HG02571 (cell line): ENCODE measurements around the gene EHD3.
A peak's percentile ranks its signal among the peaks of the same experiment; 100 is the strongest.
"Not testable (repeated sequence)": the region's sequence is repeated elsewhere in the genome, so short reads cannot be mapped to it uniquely, and the experiment has no call there.

Experiments used
- ATAC-seq: cut with Tn5 transposase; IDR thresholded peaks from one replicate; pipeline ENCODE4 v1.9.1; 2021; ENCODE audit warnings: mild to moderate bottlenecking, moderate library complexity; ENCODE audit not compliant: unreplicated experiment

The EHD3 gene

DNA sequence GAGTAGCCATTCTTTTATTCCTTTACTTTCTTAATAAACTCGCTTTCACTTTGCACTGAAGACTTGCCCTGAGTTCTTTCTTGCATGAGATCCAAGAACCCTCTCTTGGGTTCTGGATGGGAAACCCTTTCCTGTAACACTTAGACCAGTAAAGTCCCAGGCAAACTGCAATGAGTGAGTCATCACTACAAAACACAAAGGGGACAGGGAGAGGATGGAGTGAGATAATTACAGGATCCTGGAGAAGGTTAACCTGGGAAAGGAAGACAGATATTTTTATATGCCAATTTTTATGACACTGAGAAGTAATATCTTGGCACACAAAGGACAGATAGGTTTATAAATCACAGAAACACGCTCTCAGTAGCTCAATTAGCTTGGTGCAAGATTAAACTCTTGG is 48.7 kb downstream of the EHD3 start:
- no peak for ATAC-seq

DNA sequence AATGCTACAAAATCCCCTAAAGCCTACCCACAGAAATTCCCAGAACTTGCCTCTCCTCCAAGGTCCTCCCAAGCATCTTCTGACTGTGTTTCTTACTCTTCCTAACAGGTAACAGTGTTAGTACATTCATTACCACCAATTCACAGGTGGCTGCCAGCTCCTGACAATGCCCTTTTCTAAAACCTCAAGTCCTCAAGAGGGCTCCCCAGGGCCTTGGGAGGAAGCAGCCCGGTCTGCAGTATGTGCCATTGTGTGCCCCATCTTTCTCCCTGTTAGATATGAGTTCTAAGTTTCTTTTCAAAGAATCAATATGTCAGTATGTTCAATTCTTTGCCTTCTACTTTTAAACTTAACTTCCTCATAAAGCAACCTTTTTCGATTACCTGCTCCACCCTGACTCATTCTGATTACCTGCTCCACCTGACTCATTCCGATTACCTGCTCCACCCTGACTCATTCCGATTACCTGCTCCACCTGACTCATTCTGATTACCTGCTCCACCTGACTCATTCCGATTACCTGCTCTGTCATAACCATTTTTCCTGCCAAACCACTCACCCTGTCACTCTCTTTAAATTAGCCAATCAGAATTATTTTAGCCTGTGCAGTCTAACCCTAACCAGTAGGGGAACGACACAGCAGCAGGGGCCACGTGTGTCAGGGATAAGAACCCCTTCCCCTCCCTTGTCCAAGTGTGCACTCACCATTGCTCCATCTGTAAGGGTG is 49.4 kb downstream of the EHD3 start:
- ATAC-seq, result not testable (repeated sequence)

DNA sequence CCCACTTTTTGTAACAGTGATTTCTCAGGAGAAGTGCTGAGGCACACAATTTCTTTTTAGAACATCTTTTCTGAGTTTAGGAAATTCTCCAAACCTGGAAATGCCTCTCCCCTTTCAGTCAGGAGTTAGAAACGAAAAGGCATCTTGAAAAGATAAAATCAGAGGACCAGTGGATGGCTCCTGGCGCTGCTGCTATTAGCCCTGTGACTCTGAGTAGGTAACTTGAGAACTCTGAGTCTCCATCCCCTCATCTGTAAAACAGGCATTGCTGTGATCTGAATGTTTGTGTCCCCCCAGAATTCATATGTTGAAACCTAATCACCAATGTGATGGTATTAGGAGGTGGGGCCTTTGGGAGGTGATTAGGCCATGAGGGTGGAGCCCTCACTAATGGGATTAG is 50.2 kb downstream of the EHD3 start:
- ATAC-seq, result no peak

DNA sequence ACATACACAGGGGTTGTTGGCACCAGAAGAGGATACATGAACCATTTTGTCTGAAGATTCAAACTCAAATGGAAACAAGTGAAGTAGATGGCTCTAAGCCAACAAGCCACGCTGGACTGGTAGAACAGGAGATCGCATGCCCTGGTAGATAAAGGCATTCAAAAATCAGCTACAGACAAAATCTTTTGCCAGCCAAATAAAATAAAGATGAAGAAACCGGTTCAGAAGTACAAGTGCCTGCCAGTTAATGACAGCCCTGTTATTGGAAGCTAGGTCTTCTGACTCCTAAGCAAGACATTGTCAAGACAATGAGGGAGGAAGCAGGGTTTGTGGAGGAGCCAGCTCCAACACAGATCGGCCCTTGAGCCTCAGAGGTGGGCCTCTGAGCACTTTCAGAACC is 52.3 kb downstream of the EHD3 start:
- ATAC-seq, result no peak

DNA sequence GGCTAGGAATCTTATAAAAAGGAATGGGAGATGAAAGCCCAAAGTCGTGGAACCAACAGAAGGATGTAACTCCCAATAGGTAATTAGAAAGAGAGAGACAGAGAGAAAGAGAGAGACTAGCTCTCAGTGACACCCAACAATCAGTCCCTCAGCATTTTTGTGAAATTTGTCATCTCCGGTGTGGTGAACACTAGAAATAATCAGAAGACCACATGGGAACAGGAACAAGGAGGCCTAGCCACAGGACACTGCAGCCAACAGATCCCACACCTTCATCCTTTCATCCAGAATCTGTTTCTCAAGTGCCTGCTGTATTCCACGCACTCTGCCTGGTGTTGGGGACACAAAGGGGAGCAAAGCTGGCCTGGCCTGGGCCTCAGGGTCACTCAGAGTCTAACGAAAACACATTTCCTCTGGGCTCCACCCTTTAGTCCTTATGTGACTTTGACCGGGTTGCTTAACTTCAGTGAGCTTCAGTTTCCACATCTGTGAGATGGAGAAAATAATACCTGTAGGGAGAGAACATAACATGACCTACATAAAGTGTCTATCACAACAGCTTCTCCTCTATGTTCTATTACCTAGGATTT is 53.1 kb downstream of the EHD3 start:
- no peak for ATAC-seq

DNA sequence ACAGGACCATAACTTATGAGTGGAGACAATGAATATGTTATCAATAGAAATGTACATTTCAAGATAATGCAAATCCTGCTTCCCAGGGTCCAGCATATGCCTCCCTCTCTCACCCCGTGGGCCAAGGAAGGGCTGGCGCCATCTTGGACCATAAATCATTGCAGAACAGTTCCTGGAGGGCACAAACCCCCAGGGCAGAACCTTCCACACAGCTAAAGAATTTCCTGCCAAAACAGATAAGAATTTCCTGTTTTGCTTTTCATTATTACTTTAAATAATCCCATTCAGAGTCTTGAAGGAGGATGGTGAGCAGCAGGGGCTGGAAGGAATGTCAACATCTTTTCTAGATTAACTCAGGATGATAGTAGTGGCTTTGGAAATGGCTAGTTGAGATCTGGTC is 53.7 kb downstream of the EHD3 start:
- no peak for ATAC-seq

DNA sequence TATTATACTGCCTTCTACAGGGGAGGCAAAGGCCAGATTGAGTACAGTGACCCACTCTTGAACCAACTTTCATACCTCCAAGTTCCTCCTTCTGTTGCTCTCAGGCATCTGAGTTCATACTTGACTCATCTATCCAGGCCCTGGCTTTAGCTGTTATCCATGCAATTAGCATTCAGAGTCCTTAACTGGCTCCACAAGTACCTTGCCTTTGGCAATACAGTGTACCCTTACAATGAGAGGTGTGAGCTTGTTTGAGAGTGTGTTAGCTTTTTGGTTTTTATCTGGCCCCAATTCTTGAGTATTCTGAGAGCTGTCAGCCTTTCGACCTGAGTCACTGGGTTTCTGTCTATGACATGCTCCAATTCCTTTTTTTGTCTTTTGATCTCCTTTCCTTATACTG is 60.2 kb downstream of the EHD3 start:
- no peak for ATAC-seq

DNA sequence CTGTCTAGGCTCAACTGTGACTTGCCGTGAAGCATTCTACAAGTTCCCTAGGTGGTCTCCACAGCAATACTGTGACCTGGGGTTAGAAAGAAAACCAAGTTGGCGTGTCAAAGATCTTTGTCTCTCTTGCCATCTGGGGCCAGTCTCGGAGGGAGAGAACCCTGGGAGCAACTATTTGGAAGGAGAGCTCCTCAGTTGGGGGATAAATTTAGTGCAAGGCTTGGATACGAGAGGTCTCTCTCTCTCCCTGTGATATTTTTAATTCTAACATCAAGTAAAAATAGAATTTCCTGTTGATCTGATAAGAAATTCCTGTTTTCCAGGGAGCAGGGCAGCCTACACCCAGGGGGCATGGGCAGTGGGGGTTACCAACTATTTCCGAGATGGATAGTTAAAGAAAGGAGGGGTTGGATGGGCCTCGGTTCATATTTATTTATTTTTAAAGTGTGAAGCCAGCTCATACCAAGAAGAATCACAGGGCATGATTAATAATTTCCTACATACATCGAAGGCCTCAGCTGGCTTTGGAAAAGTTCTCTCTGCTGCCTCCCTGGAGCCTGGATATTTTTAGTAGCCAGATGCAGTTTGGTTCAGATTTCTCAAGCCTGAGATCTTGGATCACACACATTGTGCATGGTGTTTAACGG is 62.8 kb downstream of the EHD3 start:
- ATAC-seq, result no peak

DNA sequence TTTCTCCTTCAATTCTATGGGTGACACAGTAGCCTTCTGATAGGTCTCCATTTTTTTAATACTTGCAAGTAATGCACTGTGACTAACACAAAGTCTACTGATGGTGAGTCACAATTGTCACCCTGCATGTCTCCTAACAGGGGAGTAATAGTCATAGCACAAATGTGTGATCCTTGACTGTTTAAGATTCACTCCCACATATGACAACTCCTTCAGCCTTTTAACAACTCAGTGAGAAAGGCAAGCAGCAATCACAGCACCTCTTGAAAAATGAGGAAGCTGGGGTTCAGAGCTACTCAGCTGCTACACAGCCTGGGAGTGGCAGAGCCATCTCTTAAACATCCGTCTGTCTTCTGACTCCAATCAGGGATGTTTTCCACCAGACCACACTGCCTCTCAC is 63.8 kb downstream of the EHD3 start:
- no peak for ATAC-seq

DNA sequence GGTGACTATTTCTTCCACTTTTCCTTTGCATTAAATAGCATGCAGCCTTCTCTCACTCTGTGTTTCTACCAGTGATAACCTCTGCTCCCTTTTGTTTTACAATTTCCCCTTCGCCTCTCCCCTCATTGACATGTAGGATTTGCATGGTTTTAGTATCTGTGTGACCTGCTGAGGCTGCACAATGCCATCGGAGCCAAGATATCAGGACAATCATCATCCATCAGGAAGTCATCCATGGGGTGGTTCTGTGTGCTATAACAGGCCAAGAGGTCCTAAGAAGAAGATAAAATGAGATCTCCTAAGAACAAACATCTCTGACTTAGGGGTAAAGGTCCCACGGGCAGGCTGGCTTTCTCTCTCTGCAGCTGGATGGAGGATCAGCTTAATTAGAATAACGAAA is 65.6 kb downstream of the EHD3 start:
- ATAC-seq, result no peak

DNA sequence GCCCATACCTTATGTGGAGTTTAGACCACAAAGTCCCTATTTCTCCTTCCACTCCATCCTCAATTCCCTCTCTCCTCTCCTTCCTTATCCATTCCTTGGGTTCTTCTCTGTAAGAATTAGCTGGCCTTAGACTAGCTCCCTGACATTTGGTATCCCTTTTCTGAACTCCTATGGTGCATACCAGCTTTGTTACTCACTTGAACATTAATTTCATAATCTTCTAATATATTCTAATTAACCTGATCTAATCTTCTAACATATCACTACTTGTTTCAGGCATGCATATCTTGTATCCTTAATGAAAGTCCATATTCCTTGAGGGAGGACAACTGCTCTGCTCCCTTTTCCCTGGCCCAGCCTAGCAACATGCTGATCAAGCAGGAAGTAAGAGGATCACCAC is 66.4 kb downstream of the EHD3 start:
- no peak for ATAC-seq

DNA sequence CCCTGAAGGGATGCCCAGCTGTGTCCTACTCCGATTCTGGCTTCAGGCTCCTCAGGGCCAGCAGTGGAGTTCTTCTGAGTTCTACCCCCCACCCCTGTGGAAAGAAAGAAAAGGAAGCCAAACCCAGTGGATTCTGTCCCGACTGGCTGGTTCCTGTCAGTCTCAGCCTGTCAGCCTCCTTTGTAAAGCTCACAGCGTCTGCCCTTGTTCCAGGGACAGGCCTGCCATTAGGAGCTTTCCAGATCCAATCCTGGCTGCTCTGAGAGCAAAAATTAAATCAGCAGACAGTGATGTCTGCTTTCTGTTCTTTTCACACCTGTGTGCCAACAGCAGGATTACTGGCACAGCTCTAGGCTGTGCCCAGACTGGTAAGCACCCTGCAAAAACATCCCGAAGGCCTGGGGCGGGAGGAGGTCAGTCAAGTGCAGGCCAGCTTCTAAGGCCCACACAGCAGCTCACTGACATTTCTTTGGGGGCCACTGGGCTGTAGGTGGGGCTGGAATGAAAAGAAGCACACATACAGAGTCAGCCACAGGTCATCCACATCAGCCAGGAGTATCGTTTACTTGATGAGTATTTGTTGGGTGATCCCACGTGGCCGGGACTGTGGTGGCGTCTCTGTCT is 69.1 kb downstream of the EHD3 start:
- no peak for ATAC-seq

DNA sequence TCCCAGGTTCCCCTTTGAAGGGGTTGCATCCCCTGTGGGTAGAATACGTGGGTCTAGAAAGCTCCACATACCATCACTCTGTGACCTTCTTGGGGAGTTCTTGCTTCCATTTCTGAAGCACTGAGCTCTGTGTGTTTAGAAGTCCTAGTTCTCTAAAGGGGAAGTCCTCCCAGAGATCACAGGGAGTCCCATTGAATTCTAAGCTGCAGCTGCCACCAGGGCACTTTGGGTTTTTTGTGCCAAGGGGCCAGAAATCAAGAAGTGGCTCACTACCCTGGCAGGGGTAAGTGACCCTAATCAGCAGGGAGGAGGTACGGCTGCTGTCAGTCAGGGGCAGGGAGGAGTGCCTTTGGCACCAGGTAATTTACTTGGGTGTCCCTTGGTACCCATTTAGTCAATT is 70.9 kb downstream of the EHD3 start:
- ATAC-seq, result no peak

DNA sequence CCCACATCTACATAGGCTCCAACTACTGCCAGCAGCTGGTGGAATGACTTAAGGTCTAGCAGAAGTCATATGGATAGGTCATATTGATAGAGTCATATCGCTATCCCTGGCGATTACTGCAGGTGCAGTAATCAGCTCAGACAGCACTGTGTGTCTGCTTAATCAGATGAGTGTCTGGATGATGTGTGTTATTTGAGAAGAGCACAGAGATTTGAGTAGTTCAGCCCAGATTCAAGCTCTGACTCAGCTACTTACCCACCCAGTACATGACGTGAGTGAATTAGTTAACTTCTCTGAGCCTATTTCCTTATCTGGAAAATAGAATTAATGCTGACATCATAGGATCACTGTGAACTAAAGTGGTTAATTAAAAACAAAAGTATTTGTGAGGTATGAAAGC is 78.9 kb downstream of the EHD3 start:
- no peak for ATAC-seq

DNA sequence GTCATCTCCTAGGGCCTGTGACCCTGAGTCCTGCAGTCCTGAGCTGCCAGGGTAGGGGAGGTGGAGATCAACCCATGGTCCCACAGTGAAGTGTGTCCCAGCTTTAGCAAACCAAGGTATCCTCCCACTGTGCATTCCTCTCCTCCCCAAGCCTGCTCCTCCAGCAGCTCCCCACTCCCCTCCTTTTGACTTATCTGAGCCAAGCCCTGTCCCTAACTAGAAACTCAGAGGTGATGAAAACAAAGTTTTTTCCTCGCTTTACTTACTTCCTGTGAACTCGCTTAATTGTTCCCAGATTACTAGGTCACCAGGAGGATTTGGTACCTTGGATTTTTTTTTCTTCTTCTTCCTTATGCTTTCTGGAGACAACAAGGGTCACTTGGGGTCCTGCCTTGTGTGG is 80.8 kb downstream of the EHD3 start:
- no peak for ATAC-seq

DNA sequence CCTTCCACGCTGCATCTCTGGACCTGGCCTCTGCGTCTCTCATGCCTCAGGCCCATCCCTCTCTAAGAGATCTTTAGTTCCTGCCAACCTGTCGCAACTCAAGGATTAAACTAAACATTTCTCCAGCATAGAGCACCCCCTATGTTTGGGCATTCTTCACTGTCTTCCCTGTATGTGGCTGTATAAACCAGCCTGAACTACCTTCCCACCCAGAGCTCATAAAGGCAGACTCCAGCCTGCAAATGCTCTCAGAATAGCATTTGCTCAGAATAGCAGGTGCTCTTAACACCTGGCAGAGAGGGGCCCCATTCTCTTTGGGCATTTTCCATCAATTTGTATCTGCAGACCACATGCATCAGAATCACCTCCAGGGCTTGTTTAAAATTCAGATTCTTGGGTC is 83.4 kb downstream of the EHD3 start:
- no peak for ATAC-seq

DNA sequence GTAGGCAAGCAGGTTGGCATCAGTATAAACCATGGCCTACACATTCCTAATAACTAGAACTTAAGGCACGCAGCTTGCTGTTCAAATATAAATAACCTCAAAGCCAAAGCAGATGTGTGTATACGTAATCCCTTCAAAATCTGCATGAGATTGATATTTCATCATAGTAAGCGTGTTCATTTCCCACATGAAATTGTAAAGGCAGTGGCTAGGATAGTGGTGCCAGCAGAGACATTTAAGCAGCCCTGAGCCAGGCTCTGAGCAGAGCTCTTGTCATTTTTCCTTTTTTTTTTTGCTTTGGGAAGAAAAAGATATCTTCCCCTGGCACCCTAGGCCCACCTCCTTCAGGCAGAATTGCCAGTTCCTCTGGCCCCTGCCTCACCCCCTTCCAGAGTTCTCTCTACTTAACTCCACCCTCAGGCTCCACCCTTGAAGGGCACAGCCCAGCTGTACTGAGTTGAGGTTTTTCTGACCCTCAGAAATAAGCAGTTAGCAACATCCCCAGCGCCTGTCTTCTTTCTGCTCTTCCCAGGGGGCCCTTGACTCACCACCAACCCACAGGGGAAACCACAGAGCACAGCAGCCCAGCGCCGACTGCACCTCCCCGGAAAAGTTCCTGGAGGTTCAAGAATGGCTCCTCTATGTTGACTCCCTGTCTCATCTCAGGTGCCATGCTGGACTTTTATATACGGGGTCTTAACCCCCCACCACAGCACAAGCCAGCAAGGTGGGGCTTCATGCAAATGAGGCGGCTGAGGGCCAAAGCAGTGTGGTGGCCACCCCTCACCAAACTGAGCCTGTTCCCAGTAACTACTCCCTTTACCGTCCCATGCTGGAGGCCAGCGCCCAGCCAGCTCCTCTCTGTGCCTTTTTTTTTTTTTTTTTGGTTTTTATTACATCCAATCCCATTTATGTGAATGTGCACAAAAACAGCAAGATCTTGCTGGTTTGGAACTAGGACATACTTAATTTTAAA is 84.7 kb downstream of the EHD3 start:
- ATAC-seq, result peak; percentile 75
